CD4-positive, alpha-beta T cell treated with Interleukin-10 for 1 hour (primary cell): ENCODE measurements around the gene APOL1.
"Not testable (repeated sequence)": the region's sequence is repeated elsewhere in the genome, so short reads cannot be mapped to it uniquely, and the experiment has no call there.

Experiments used
- DNase-seq: peaks from one replicate; pipeline ENCODE4 v3.0.0-alpha.2; 2020

Gene APOL1

DNA sequence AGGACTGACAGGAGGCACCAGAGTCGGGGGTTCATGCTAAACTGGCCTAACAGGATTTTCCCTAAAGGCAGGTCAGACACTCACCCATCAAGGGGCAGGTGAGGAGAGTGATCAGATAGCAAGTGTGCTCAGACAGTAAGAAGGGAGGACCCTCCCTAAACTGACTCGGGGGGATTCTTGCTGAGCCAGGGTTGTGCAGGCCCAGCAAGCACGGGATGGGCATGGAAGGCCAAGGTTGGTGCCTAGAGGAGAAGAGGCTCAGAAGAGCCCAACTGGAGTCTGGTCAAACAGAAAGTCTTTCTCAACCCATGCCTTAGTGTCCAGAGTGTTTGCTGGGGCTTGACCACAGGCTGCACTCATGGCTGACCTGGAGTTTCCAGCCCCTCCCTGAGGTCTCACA is 6.2 kb upstream of the APOL1 start:
- no peak for DNase-seq

DNA sequence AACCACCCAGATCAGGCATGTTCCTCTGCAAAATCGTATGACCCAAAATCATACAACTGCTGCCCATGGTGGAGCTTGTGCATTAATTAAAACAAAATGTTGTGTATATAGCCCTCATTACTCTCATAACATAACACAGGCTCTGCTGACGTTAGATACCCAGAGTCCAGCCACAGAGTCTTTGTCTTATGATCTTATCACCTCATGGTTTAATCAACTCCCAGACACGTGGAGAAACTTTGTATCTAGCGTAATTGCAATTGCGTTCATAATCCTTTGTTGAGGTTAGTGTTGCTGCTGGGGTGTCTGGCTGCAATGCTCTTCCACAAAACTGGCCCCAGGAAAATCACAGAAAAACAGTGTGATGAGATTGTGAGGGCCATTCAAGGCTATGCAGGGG is 5.0 kb upstream of the APOL1 start:
- DNase-seq, result no peak

GRCh38 chr22:36249160-36249559 is 3.8 kb upstream of the APOL1 start:
- DNase-seq, result no peak

GRCh38 chr22:36250292-36250960 is 2.5 kb upstream of the APOL1 start:
- DNase-seq, result not testable (repeated sequence)

DNA sequence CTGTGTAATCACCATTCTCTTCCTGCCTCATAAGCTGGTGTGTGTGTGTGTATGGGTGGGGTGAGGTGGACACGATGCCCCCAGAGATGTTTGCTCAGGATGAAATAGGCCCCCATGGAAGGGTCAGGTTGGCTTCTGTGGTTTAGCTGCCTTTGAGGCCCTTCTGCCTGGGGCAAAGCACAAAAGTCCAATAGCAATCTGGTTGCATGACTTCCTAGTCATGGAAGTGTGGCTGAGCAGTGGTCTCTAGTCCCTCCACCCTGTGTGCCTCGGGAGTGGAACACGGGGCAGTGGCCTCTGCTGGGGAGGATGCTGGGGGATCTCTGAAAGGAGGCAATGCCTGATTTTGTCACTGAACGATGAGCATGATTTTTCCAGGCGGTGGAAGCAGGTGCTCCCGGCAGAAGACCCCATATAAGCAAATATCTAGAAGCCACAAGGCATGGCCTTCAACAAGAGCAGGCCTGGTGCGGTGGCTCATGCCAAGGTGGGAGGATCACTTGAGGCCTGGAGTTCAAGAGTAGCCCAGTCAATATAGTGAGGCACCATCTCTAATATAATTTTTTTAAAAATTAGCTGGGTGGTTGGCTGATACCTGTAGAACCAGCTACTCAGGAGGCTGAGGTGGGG is 839 bp upstream of the APOL1 start:
- DNase-seq, result not testable (repeated sequence)

DNA sequence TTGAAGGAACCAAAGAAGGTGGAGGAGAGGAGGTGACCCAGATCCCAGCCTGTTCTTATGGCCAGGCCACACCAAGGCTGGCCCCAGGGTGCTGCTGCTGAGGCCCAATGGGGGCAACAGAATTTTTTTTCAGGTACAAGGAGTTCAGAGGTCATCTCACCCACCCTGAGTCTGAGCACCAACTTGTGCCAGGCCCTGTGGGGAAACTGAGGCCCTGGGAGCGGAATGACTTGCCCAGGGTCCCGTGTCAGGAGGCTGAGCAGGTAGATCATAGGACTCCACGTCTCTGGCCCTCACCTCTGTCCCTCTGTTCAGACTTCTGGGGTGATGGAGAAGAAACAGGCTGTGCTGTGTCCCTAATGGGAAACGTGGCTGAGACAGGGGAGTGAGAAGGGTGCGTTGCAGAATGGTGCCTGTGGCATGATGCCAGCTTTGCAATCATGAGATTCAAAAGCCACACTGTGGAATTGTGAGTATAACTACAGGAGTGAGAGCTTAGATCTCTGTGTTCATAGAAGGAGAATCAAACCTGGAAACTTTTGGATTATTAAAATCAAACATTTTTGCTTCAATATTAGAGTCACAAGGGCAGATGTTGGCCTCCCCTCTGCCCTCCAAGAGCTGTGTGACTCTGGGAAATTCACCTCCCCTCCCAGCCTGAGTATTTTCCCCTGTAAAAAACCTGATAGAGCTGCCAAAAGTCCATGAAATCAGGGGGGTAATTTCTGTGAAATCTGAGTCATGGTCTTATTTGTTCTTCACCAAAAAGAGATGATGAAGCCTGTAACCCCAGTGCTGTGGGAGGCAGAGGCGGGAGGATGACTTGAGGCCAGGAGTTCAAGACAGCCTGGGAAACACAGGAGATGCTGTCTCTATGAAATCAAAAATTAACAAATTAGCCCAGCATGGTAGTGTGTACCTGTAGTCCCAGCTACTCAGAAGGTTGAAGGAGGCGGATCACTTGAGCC is 874 bp downstream of the APOL1 start:
- no peak for DNase-seq

- not testable (repeated sequence) for DNase-seq
Observed at GRCh38 chr22:36255572-36255971, 2.6 kb downstream of the APOL1 start.

GRCh38 chr22:36256478-36256877 is 3.5 kb downstream of the APOL1 start:
- DNase-seq, result no peak

GRCh38 chr22:36257308-36257707 is 4.4 kb downstream of the APOL1 start:
- DNase-seq, result no peak

- DNase-seq, result peak; percentile 33
Observed at GRCh38 chr22:36257948-36258670, 5.2 kb downstream of the APOL1 start.

- no peak for DNase-seq
Observed at GRCh38 chr22:36258701-36259614, 6.0 kb downstream of the APOL1 start.

- DNase-seq, result no peak
Observed at GRCh38 chr22:36259615-36260300, 6.8 kb downstream of the APOL1 start.

DNA sequence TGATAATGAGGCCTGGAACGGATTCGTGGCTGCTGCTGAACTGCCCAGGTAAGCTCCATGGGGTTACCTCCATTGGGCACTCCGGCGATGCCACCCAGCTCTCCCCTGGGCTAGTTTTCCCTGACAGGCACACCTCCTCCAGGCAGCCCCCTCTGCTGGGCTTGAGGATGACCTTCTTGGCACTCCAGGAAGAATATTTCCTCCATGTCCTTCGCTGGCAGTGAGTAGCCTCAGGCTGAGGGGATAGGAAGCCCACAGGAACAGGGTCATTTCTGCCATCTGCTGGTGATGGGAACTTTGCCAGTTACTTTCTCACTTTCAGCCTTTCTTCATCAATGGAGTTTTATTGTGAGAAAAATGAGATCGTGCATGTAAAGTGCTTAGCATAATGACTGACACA is 8.7 kb downstream of the APOL1 start:
- DNase-seq, result not testable (repeated sequence)

GRCh38 chr22:36262307-36262706 is 9.4 kb downstream of the APOL1 start:
- DNase-seq, result not testable (repeated sequence)

GRCh38 chr22:36263216-36263673 is 10.3 kb downstream of the APOL1 start:
- DNase-seq, result not testable (repeated sequence)

- not testable (repeated sequence) for DNase-seq
Observed at GRCh38 chr22:36263886-36264664, 11.1 kb downstream of the APOL1 start.

GRCh38 chr22:36267058-36267457 is 14.1 kb downstream of the APOL1 start:
- no peak for DNase-seq

- DNase-seq, result no peak
Observed at GRCh38 chr22:36267896-36268485, 15.1 kb downstream of the APOL1 start.

GRCh38 chr22:36271231-36271630 is 18.3 kb downstream of the APOL1 start:
- DNase-seq, result not testable (repeated sequence)

DNA sequence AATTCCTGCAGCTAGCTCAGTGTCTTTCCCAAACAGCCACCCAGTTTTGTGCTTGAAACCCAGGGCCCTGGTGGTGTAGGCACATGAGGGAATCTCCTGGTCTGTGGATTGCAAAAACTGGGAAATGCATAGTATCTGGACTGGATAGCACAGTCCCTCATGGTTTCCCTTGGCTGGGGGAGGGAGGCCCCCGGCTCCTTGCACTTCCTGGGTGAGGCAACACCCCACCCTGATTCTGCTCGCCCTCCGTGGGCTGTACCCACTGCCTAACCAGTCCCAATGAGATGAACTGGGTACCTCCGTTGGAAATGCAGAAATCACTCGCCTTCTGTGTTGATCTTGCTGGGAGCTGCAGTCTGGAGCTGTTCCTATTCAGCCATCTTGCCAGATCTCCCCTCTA is 19.0 kb downstream of the APOL1 start:
- not testable (repeated sequence) for DNase-seq
